Ammon's horn (tissue), 1 donor: ENCODE results near the gene MACROD2.

ENCODE experiments used
- DNase-seq: peaks from one replicate; pipeline ENCODE4 v3.0.0-alpha.2; 2016; ENCODE audit warnings: low spot score

MACROD2 gene

DNA sequence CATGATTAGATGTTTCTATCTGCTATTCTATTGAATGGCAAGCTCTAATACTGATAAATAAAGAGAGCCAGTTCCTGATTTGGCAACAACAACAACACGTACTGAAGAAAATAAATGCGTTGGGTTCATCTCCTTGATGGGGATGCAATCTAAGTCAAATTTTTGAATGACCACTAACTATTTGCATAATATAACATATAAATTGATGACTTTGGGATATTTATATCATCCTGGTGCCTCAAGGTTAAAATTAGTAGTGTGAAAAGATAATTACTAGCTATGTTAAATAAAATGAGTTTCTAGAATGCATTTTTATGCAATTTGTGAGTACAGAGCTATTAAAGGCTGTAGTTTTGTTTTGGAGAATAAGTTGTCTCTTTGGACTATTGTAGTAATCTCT lies 1681.5 kb downstream of the MACROD2 start:
- no peak for DNase-seq

DNA sequence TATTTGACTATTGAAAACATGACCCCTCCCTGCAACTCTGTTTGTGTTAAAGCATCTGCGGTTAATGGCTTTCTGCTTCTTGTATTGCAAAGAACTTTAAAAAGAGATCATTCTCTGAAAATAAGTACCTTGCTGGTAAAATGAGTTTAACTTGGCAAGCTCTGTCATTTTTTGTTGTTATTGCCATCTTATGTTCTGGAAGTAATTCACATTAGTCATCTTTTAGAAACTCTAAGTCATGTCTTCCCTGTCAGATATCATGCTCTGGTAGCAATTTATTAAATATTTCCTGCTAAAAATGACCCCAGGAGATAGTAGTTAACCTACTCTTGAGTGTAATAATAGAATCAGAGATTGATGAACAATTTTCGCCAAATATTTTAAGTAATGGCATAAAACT lies 1687.4 kb downstream of the MACROD2 start:
- no peak for DNase-seq

DNA sequence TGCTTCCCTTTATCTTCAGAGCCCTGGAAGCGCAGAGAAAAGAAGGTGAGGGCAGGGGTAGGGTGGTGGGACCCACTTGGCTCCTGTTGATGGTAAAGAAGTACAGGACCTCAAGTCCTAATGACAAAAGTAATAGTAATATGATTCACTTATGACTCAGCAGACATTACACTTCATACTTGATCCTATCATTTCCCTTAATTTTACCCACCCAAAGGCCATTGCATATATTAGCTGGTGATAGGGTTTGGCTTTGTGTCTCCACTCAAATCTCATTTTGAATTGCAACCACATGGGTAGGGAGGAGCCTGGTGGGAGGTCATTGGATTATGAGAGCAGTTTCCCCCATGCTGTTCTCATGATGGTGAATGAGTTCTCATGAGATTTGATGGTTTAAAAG lies 1697.3 kb downstream of the MACROD2 start:
- no peak for DNase-seq

DNA sequence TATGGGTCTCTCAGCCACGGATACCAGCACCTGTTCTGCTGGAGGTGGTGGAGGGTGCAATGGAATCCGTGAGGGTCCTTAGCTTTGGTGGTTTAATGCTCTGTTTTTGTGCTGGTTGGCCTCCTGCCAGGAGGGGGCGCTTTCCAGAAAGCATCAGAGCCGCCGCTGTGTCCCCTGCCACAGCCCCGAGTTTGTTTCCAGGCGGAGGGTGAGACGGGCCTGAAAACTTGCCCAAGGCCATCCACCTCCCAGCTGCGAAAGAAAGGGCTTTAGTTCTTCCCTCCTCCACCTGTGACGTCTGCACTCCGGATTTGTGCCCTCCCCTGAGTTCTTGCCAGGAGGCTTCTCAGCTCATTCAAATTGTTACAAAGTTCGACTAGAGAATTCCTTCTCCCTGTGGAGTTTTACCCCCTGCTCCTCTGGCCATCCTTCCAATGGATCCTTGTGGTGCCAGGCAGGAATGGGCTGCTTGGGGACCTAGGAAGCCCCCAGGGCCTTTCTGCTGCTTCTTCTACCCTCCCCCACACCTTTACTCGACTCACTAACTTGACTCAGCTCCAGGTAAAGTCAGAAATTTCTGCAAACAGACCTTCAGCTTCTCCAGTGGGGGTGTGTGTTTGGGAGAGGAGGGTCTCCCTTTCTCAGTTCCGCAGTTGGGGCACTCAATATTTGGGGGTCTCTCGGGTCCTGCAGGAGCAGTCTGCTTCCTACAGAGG lies 1704.3 kb downstream of the MACROD2 start:
- no peak for DNase-seq

DNA sequence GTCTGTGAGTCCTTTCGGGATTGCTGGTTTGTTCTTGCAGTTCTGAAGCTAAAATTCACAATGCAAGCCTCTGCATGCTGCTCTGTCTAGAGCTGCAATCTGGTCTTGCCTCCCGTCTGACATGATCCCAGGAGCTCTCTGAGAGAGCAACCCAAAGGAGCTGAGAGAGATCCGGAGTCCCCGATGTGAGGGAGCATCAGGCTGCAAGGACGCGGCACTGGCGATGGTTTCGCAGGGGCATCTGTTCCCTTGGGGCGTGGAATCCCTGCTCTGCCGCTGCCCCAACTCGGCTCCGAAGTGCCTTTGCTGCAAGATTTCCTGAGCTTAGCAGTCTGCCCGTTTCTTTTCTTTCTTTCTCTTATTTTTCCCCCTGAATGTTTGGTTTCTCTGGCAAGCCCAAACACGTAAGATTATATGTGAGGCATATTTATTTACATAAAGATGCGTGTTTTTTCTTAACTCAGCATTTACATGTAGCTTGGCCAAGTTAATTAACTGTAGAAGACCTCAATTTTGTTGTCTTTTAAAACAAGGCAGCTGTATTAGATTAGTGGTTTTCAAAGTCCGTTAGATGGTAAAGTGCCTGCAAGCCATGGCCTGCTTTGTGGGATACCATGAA lies 1704.9 kb downstream of the MACROD2 start:
- peak; percentile 22 for DNase-seq

DNA sequence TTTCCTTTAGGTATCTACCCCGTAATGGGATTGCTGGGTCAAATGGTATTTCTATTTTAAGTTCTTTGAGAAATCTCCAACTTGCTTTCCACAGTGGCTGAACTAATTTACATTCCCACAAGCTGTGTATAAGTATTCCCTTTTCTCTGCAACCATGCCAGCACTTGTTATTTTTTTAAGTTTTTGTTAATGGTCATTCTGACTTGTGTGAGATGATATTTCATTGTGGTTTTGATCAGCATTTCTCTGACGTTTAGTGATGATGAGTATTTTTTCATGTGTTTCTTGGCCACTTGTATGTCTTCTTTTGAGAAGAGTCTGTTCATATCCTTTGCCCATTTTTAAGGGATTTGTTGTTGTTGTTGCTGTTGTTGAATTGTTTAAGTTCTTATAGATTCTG lies 1706.8 kb downstream of the MACROD2 start:
- no peak for DNase-seq

DNA sequence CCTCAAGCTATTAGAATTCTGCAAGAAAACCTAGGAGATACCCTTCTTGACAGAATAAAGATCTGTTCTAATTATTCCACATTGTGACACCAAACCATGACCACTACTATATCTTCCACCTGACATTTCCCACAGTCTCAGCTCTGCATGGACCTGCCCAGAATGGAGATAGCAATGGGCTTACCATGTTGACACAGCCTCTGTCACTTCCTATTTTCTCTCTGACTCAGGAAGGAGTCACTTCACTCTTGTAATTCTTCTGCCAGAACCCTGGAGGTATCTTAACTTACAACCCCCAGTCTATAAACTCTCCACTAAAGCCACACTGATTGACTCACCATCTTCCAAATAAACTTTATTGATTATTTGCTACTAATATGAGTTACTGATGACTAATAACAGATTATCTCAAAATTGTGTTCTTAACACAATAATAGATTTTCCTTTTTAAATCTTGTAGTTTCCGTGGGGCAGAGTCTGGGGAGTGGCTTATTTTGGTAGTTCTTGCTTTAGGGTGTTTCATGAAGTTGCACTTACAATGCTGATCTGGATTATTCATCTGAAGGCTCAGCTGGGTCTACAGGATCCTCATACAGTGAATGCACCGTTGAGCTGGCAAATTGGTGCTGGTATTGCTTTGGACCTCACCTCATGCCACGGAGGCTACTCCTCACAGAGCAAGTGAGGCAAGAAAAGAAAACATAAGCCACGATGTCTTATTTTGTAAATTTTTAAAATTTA lies 1708.0 kb downstream of the MACROD2 start:
- DNase-seq, result no peak

DNA sequence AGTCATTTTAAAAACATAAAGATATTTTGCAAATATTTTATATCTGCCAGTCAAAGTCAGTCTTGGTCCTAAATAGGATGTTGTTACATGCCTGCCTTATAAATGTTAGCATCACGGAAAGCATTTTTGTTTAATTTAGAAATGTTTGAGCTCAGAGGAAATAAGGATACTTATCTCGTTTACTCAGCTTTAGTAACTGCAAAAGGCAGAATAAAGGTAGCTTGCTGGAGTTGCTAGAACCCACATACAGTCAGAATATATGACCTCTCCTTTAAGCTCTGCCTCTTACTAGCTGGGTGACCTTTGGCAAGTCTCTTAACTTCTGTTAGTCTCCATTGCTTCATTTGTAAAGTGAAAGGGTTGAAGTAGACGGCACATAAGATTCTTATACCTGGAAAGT lies 1710.7 kb downstream of the MACROD2 start:
- DNase-seq, result no peak

DNA sequence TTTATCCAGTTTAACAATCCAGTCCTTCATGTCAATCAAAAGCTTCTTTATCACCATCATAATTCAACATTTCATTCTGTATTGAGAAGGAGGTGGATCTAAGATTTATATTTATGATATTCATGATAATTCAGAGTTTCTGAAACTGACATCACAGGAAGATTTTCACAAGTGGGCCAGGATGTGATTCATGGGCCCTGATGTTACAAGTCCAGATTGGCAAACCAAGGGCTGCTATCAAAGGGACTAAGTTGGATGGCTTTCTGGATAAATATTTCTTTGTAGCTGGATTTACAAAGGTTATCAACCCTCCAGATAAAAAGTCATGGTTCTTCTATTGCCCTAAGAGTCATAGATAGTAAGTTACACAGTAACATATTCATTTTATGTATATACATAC lies 1711.4 kb downstream of the MACROD2 start:
- DNase-seq, result no peak

DNA sequence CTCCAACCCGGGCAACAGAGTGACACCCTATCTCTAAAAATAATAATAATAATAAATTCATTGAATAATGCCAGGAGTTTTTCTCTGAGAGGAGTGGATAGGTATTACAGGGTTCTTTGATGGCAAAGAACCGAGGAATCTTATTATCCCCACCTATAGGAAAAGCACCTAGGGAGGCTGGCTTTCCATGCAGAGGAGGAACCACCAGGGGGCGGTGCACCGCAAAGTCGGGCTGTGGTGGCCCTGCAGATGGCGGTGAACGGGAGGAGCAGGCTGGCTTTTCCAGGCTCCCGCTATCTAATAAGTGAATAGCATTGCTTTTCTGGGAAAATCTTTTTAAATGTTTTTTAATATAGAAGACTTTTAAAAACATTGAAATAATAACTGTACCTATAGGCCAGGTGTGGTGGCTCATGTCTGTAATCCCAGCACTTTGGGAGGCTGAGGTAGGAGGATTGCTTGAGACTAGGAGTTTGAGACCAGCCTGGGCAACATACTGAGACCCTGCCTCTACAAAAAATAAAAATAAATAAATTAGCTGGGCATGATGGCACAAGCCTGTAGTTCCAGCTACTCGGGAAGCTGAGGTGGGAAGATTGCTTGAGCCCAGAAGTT lies 1713.8 kb downstream of the MACROD2 start:
- DNase-seq, result peak; percentile 8

DNA sequence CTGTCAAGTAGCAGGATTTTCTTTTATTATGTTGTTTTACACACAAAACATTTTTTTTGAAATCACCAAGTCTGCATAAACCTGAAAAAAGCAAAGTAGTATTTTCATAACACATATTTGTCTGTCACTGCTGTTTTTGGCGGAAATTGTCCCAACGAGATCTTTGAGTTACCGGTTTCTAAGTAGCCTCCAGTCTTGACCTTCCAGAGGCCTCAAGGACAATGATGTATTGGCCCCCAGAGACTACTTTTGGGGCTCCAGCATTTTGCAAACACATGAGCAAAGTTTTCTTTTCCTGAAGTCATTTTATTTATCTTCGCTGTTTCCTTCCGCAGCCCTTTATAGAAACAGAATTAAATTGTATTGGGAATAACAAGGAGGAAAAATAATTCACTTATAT lies 1715.3 kb downstream of the MACROD2 start:
- no peak for DNase-seq

DNA sequence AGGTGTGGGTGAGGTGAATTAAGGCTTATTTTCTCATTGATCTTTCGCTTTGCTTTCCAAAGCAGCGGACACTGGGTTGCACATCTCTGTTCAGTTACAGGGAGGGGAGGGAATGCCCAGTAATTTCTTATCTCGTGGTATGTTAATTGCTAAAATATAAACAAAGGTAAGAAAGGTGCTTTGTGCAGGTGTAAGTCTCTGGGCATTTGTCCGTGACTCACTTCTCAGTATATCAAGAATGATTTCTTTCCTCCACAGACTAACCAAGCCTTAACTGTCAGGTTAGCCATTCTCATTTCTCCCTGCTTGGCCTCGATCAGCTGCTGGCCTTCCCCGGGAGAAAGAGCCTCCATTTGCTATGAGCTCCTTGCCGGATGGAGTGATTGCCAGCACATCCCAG lies 1715.9 kb downstream of the MACROD2 start:
- DNase-seq, result no peak

DNA sequence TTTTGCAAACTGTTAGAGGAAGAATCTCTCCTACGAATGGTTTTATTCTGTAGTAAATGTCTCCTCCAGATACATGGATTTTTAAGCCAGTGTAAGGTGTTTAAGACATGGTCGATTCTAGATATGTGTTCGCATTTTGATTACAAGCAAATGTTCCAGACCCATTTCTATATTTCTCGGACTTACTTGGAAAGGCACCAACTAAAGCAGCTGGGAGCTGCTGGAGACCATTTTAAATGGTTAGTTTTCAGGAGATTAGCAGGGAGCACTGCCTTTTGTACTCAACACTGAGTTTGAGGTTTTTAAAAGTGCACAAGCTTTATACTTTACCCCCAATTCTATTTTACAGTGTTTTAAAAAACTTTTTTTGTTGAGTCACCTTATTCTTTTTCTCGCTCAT lies 1720.9 kb downstream of the MACROD2 start:
- no peak for DNase-seq

DNA sequence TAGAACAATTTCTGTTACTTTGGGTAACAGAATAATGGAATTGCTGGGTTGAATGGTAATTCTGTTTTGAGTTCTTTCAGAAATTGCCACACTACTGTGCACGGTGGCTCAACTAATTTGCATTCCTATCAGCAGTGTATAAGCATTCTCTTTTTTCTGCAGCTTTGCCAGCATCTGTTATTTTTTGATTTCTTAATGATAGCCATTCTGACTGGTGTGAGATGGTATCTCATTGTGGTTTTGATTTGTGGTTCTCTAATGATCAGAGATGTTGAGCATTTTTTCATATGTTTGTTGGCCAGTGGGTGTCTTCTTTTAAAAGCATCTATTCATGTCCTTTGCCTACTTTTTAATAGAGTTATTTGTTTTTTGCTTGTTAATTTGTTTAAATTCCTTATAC lies 1731.1 kb downstream of the MACROD2 start:
- no peak for DNase-seq

DNA sequence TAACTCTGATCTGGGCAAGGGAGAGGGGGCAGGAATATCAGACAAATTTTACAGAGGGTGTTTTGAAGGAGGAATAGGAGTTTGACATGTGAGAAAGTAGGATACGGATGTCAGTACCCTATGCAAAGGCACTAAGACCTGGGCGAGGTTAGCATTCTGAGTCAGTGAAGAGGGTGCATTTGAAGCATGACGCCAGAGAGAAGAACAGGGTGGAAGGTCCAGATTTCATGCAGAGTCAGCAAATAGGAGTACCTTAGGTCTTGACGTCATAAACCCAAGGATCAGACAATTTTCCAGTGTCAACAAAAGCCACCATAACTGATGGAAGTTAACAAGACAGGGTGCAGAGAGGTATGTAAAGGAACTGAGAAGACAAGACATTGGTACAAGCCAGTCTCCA lies 1738.7 kb downstream of the MACROD2 start:
- DNase-seq, result no peak

DNA sequence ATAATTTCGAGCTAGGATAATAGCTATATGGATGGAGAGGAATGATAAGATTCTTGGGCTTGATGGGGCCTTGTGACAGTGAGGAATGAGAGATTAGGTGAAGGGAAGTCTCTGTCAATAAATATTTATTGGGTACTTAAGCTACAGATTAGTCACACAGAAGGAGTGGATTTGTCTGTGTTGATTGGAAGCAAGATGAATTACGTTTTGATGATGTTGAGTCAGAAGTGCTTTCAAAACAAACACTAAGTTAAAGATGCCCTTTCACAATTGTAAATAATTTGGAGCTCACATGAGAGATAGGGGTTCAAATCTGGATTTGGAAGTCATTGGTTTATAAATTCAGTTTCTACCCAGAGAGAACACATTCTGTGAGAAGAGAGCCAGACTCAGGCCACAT lies 1743.7 kb downstream of the MACROD2 start:
- DNase-seq, result no peak

DNA sequence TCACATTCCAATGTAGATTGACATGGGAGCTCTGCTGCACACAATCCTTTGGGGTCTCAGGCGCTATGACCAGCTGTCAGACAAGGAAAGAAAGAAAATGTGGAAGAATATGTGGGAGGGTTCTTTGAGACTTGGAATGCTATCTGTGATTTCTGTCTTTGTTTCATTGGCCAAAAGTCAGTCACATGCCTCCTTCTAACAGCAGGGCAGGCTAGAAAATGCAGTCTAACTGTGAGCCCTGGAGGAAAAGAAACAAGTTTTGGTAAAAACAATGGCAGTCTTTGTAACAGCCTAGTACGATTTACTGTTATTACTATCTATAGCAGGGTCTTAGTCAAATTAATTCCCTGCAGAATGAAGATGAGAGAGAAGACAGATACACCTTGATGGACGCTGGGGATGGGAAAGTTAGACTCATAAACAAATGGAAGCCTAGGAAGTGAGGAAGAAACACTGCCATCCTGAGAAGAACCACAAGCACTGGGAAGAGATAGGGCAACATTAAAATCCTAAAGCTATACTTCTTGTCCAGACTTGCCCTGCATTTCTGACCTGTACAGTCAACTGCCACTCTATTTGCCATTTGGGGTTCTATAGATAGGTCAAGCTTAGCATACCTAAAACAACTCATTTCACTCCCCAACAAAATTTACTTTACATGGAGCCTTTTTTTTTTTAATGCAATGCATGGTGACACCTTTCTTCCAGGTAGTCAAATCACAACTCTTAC lies 1744.9 kb downstream of the MACROD2 start:
- DNase-seq, result no peak

DNA sequence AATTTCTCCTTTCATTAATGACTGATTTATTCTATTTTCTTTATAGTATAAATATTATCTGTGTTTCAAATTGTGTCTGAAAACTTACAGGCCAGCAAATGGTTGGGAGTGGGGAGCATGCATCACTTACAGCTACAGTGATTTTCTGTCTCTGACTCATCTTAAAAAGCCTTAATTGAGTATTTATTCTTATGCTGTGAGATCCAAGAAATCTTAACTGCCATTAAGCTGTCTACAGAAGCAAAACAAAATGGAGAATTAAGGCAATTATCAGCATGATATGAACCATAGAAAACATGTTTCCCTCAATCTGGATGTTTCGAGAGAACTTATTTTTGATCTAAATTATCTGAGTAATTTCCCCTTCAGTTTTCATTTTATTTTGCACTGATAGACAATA lies 1746.8 kb downstream of the MACROD2 start:
- DNase-seq, result no peak

DNA sequence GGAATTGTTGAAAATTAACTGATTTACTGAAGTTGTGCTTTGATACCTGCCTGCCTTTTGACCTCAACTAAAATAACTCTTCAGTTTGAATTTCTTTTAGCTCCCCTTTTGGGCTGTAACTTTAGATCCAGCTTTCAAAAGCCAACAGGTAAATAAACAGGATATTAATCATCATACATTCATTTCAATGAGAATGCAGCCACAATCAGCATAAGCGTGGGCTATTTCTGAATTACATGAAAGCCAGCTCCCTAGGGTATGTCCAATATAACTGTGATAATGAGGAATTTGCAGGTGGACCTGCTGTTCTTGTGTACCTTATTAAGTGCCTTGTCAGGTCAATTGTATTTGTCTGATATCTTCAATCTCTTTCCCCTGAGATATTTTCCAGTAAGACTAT lies 1747.3 kb downstream of the MACROD2 start:
- no peak for DNase-seq

DNA sequence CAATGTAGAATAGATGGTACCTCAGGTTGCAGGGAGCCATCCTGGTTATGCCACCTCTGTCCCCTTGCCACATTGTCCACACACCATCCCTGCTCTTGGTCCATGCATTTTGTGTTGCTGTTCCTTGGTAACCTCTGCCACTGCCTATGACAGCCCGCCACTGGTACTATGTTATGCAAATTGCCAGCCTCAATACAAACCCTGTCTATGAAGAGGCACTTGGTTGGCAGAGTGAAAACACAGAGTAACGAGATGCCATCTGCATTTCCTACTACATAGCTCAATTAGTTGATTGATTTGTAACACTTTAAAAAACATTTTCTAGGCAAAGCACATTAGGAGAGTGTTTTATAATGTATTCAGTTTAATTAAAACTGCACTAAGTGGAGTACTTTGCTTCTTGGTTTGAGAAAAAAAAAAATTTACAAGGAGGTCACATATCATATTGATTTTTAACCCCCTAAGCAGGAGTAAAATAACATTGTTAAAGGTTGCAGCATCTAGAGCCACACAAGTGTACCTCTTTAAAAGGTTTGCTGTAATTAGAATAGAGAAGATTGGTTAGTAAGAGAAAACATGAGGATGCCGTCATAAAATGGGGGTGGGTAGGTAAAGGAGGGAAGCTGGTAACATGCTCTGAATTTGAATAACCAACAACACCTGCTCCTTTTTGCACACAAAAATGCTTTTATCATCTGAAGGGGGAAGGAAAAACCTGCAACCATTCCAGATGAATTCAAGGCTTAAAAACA lies 1760.9 kb downstream of the MACROD2 start:
- peak; percentile 71 for DNase-seq

DNA sequence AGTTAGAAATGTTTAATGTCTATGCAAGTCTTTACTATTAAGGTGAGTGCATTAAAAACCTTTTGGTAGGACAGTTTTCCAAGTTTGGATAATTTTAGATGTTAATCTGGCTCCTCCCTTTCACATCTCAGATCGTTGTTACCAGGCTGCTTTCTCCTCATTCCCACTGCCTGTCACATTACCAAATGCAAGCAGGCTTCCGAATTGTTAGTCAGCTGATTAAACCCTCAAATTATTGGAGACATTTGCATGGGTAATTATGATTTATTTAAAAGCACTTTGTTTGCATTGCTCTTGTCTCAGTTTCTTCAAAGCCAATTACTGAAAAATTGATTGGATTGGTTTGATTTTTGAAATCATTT lies 1761.4 kb downstream of the MACROD2 start:
- DNase-seq, result peak; percentile 9

DNA sequence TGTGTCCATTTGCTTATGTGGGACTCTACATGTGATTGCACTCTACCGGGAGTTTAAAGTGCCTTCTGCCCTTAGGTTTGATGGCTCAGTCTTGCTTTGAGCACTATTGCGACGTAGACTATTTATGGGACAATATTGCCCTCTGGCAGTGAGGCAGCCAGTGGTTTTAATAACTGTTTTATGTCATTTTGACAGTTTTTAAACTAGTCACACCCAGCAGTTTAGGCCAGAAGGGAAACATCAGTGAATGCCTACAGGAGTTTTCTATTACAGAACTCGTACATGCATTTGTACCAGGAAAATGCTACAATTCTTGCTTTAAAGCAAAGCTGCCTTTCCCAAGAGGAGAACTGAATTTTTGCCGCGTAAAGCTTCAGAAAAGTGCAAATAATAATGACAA lies 1764.3 kb downstream of the MACROD2 start:
- peak; percentile 33 for DNase-seq
